ENCODE results near the gene ACTA2.

DNA sequence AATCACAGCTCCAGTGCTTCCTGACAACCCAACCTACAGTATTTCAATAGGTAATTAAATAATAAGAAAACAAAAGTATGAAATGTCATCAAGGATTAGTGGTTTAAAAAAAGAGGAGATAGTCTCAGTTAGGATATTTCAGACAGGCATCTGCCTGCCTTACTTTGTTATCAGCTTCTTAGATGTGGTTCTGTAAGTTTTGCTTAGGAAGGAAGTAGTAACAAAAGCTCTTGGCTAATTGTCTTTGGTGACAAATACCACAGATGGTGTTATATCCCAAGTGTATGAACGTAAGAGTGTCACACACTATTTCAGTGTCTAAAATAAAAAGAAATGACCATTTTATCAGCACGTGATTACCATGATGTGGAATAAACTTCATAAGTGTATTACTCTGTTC lies 9.8 kb upstream of the ACTA2 start:
- TF ChIP-seq TAF1 (IDR thresholded peaks at IDR 0.05; ENCODE audit: borderline replicate concordance, insufficient read depth, low read length) (no peak), POLR2AphosphoS5 (IDR thresholded peaks at IDR 0.05; ENCODE audit: low read depth, low read length) (no peak), FOXP2 (optimal IDR thresholded peaks at IDR 0.05; ENCODE audit: borderline replicate concordance, extremely low read depth, extremely low read length, insufficient read depth) (no peak), REST (IDR thresholded peaks at IDR 0.05; ENCODE audit: insufficient read depth in 1 of 2, low read depth in 2 of 2, low read length in 2 of 2) (no peak)

All from PFSK-1 (cell line).